HepG2 (cell line): ENCODE data around the gene TANGO2. TPM values are rescaled to one million over a fixed set of nuclear protein-coding genes. Genes with fewer than 3 reads are reported as not detected.

ENCODE experiments used
- EZH2 ChIP-seq: conservative IDR thresholded peaks from 2 replicates; pipeline ENCODE4 v1.6.1; 2012; ENCODE audit warnings: mild to moderate bottlenecking, low read depth, low read length, moderate library complexity
- NFYB ChIP-seq: sonication (generic); formaldehyde crosslinking; IDR thresholded peaks from 2 replicates; pipeline ENCODE4 v1.4.0; 2020; ENCODE audit warnings: missing genetic modification reagents
- PHB2 ChIP-seq: fragments of 450-650 bp; IDR thresholded peaks from 2 replicates; pipeline ENCODE4 v1.6.1; 2018; ENCODE audit not compliant: partially characterized antibody
- PRDM10 ChIP-seq: sonication (generic); formaldehyde crosslinking; IDR thresholded peaks from 2 replicates; pipeline ENCODE4 v1.4.0; 2020; ENCODE audit warnings: low read depth, missing genetic modification reagents
- SAP130 ChIP-seq: IDR thresholded peaks from 2 replicates; pipeline ENCODE4 v1.6.1; 2016; ENCODE audit warnings: low read depth
- ZBTB33 ChIP-seq: sonication (generic); formaldehyde crosslinking; IDR thresholded peaks from 2 replicates; pipeline ENCODE4 v1.4.0; 2020; ENCODE audit warnings: missing genetic modification reagents
- ZFP82 ChIP-seq: sonication (generic); formaldehyde crosslinking; IDR thresholded peaks from 2 replicates; pipeline ENCODE4 v1.5.1; 2020; ENCODE audit warnings: mild to moderate bottlenecking, missing genetic modification reagents, borderline replicate concordance
- ZFX ChIP-seq: sonication (generic); formaldehyde crosslinking; IDR thresholded peaks from 2 replicates; pipeline ENCODE4 v1.4.0; 2020; ENCODE audit warnings: mild to moderate bottlenecking, low read depth, missing genetic modification reagents, moderate library complexity
- ZNF724P ChIP-seq: sonication (generic); formaldehyde crosslinking; IDR thresholded peaks from 2 replicates; pipeline ENCODE4 v1.8.0; 2022; ENCODE audit warnings: missing genetic modification reagents, borderline replicate concordance
- ZNF746 ChIP-seq: sonication (generic); formaldehyde crosslinking; IDR thresholded peaks from 2 replicates; pipeline ENCODE4 v1.8.0; 2022; ENCODE audit warnings: mild to moderate bottlenecking, missing genetic modification reagents
- ZNF784 ChIP-seq: sonication (generic); formaldehyde crosslinking; IDR thresholded peaks from 2 replicates; pipeline ENCODE4 v1.5.1; 2020; ENCODE audit warnings: missing genetic modification reagents, mild to moderate bottlenecking, borderline replicate concordance
- ZNF878 ChIP-seq: sonication (generic); formaldehyde crosslinking; IDR thresholded peaks from 2 replicates; pipeline ENCODE4 v1.8.1; 2023; ENCODE audit warnings: mild to moderate bottlenecking, missing genetic modification reagents, moderate library complexity
- polyA plus RNA-seq, 8 experiments: library from polyadenylated mRNA; depleted of rRNA in 3 of 8; stranded (reverse) in 7 of 8; unstranded in 1 of 8; fragments of >200 nt; fragmentation: Illumina TruSeq in 4 of 8; extraction: Trizol in 4 of 8; gene quantifications; 2 replicates each; pipeline versions ENCODE4 v1.2.1 to v1.2.3, GENCODE V29; 2011 to 2016; ENCODE audit warnings: low read depth in 4 of 8, missing spikeins in 1 of 8, mixed read lengths in 1 of 8; ENCODE audit not compliant: insufficient read depth in 1 of 8
- total RNA-seq, 5 experiments: library from RNA; depleted of rRNA; stranded (reverse); fragments of >200 nt; fragmentation: Illumina TruSeq; extraction: Trizol; gene quantifications; 2 replicates each; pipeline ENCODE4 v1.2.3, GENCODE V29; 2016; ENCODE audit warnings: low read depth in 1 of 5
- TF ChIP-seq, protein P1 (sequence below): sonication (generic); formaldehyde crosslinking; IDR thresholded peaks from 2 replicates; pipeline ENCODE4 v1.8.1; 2022; ENCODE audit warnings: mild to moderate bottlenecking, missing genetic modification reagents
- TF ChIP-seq, protein P2 (sequence below): sonication (generic); formaldehyde crosslinking; IDR thresholded peaks from 2 replicates; pipeline ENCODE4 v1.4.0; 2020; ENCODE audit warnings: missing genetic modification reagents, mild to moderate bottlenecking, borderline replicate concordance
- TF ChIP-seq, protein P3 (sequence below): sonication (generic); formaldehyde crosslinking; conservative IDR thresholded peaks from 2 replicates; pipeline ENCODE4 v1.4.0; 2020; ENCODE audit warnings: missing genetic modification reagents

Gene TANGO2
- total and polyA plus RNA-seq, 2 of the 13 experiments (the other 11 are each of a cell fraction or from before 2014, with no cell fraction given): 12.9 to 14.8 TPM

GRCh38 chr22:20010307-20011122, 10.4 kb upstream of the TANGO2 start (continued):
- TF ChIP-seq, protein P1, sequence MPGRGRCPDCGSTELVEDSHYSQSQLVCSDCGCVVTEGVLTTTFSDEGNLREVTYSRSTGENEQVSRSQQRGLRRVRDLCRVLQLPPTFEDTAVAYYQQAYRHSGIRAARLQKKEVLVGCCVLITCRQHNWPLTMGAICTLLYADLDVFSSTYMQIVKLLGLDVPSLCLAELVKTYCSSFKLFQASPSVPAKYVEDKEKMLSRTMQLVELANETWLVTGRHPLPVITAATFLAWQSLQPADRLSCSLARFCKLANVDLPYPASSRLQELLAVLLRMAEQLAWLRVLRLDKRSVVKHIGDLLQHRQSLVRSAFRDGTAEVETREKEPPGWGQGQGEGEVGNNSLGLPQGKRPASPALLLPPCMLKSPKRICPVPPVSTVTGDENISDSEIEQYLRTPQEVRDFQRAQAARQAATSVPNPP (CRISPR knock-in tag): no peak
- TF ChIP-seq ZNF724P (CRISPR knock-in tag): no peak
- TF ChIP-seq ZBTB33 (CRISPR knock-in tag): no peak; the same call in 1 of the 2 replicates
- TF ChIP-seq ZFP82 (CRISPR knock-in tag): no peak
- peak; percentile 45; the same call in 1 of the 2 replicates for TF ChIP-seq ZFX
- no peak for TF ChIP-seq NFYB (CRISPR knock-in tag)
- no peak for TF ChIP-seq ZNF878 (CRISPR knock-in tag)
- no peak for TF ChIP-seq PHB2
- peak; percentile 93 for TF ChIP-seq SAP130 (CRISPR knock-in tag)
- TF ChIP-seq, protein P2, sequence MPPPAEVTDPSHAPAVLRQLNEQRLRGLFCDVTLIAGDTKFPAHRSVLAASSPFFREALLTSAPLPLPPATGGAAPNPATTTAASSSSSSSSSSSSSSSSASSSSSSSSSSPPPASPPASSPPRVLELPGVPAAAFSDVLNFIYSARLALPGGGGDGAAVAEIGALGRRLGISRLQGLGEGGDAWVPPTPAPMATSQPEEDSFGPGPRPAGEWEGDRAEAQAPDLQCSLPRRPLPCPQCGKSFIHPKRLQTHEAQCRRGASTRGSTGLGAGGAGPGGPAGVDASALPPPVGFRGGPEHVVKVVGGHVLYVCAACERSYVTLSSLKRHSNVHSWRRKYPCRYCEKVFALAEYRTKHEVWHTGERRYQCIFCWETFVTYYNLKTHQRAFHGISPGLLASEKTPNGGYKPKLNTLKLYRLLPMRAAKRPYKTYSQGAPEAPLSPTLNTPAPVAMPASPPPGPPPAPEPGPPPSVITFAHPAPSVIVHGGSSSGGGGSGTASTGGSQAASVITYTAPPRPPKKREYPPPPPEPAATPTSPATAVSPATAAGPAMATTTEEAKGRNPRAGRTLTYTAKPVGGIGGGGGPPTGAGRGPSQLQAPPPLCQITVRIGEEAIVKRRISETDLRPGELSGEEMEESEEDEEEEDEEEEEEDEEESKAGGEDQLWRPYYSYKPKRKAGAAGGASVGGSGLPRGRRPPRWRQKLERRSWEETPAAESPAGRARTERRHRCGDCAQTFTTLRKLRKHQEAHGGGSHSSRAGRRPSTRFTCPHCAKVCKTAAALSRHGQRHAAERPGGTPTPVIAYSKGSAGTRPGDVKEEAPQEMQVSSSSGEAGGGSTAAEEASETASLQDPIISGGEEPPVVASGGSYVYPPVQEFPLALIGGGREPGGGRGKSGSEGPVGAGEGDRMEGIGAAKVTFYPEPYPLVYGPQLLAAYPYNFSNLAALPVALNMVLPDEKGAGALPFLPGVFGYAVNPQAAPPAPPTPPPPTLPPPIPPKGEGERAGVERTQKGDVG (CRISPR knock-in tag): no peak
- TF ChIP-seq EZH2: no peak
- no peak for TF ChIP-seq ZNF746 (CRISPR knock-in tag)
- peak; percentile 28; the same call in 1 of the 2 replicates for TF ChIP-seq PRDM10
- TF ChIP-seq, protein P3, sequence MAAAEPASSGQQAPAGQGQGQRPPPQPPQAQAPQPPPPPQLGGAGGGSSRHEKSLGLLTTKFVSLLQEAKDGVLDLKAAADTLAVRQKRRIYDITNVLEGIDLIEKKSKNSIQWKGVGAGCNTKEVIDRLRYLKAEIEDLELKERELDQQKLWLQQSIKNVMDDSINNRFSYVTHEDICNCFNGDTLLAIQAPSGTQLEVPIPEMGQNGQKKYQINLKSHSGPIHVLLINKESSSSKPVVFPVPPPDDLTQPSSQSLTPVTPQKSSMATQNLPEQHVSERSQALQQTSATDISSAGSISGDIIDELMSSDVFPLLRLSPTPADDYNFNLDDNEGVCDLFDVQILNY (CRISPR knock-in tag): no peak
- TF ChIP-seq ZNF784 (CRISPR knock-in tag): no peak
